Stromal cell of bone marrow (primary cell): ENCODE results near the gene FHAD1.

Experiments
- DNase-seq: peaks from one replicate; pipeline ENCODE4 v3.0.0-alpha.2; 2012; ENCODE audit warnings: low read depth

The FHAD1 gene

DNA sequence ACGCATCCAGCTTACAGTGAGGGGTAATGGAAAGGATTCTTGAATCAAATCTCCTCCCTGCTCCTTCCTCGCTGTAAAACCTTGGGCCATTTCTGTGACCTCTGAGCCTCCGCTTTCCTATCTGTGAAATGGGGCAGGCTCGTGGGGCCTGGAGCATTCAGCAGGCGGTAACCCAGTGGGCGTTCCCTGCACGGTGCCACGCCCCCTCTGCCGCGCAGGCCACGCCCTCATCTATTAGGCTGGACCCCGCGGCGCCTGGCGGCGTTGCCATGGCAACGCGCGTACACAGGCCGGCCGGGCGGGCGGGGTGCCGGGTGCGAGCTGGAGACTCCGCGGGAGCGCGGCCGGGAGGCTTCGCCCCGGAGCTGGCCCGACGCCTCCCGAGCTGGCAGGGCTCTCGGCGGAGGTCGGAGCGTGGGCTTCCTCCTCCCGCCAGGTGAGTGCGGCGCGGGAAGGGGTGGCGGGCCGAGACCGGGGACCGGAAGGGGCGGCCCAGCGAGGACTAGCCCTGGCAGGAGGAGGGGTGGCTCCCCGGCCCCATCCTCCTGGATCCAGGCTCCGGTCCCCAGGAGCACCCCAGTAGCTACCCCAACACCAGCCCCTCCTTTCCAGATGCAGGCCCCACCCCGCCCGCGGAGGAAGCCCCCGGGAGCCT is at the start of gene FHAD1:
Gene FHAD1, plus strand, starts transcription at position 264 of the 655 bp plus-strand sequence. CDS start 4,562 bp downstream, outside the sequence.
- no peak for DNase-seq

GRCh38 chr1:15197591-15198447 is 49.2 kb upstream of the FHAD1 start:
- no peak for DNase-seq

- no peak for DNase-seq
Observed at GRCh38 chr1:15198684-15199083, 48.3 kb upstream of the FHAD1 start.

DNA sequence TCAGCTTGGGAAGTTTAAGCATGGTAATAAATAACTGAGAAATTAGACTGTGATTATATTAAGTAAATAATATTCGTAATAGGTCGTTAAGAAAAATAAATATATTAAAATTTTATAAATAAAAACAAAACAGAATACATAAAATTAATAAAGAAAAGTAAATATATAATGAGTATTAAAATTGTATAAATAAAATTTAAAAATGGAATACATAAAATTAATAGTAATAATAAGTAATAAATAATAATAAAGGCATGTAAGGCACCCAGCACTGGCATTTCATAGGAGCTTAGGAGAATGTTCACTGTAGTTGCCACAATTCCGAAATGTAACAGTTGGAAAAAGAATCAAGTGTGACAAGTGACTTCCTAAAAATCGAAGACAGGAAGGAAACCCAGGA is 45.8 kb upstream of the FHAD1 start:
- no peak for DNase-seq

DNA sequence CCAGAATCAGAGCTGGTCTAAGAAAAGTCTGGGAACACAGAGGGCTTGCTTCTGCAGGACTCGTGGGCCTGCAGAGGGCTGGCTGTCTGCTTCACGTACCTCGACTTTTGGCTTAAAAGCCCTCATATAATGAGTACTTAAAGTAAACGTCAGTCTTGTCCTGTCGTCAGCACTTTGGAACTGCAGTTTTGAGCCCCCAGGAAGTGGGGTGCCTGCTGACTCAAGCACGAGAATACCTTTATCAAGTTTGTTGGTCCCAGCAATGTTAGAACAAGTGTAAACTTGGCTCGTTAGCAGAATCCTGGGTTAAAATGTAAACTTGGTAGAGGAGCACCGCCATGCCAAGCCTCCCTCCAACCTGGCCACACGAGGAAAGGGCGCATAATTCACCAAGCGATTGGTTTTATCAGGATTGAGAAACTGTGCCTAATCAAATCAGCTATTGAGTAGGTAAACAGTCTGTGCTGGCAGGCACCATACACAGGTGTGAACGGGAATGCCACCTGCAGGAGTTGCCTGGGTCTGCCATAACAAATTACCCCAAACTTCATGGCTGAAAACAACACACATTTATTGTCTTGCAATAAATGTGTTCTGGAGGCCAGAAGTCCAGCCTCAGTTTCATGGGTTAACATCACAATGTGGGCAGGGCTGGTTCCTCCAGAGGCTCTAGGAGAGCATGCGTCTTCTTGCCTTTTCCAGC is 45.0 kb upstream of the FHAD1 start:
- no peak for DNase-seq

DNA sequence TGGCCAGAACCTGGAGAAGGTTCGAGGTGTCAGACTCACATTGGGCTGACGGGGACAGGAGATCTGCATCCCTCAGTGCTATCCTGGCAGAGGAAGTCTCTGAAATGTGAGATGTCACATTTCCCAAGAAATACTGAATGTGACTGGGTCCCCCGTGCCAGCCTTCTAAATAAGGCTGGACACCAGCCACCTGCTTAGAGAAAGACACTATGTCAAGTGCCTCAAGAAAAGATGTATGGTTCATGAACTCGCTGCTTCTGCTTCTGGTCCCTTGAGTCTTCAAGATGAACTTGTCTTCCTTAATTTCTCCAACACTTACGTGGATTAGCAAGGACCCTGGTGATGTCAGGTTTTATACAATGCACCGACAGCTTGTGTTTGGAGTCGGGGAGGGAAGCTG is 42.1 kb upstream of the FHAD1 start:
- DNase-seq = no peak

DNA sequence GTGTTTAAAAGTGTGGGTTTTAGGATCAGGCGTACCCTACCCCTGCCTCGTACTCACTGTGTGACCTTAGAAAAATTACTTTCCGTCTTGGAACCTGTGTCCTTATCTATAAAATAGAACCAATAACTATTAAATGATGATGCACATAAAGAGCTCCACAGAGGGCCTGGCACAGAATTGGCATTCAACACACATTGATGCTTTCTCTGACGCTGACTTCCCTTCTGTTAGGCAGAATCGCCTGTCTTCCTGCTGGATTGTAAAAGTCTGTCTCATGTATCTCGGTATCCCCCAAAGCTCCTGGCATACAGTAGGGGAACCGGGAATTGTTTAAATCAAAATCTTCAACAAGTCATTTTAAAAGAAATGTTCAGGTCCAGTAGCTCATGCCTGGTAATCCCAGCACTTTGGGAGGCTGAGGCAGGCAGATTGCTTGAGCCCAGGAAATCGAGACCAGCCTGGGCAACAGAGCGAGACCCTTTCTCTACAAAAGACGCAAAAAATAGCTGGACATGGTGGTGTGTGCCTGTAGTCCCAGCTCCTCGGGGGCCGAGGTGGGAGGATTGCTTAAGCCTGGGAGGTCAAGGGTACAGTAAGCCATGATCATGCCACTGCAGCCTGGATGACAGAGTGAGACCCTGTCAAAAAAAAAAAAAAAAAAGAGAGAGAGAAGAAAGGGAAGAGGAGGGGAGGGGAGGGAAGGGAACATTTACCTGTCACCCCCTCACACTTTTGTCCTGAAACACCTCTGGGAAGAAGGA is 41.3 kb upstream of the FHAD1 start:
- no peak for DNase-seq

GRCh38 chr1:15206418-15207030 is 40.5 kb upstream of the FHAD1 start:
- no peak for DNase-seq

DNA sequence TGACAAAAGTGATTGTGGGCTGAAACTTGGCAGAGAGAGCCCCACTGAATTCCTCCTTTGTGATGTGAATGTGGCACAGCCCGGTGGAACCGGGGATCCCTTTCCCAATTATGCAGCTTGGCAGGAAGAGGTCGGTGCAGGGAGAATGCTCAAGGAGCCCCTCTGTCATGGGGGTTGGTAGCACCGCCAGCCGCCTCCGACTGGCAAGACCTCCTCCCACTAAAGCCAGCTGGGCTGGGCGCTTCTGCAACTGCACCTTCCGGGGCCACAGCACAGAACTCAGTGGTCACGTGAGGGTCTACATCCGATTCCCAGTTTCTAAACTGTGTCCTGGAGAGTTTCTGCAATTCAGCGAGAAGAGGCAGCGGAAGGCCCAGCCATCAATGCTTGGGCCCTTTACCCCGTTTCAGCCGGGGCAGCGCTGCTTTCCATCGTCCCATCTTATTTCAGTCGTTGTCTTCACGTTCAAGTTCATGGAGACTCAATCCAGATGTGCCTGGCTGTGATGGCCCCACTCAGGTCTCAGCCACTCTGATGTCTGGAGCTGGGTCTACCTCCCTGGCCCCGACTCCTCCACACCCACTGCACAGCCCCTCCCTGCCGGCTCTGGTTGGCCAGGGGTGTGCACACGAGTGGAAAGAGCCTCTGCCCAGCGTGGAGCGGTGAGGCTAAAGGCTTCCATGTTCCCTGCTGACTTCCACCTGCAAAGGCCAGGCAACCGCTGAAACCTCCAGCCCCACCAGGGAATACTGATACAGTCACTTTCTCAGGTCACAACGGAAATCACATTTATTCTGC is 39.8 kb upstream of the FHAD1 start:
- DNase-seq = no peak

DNA sequence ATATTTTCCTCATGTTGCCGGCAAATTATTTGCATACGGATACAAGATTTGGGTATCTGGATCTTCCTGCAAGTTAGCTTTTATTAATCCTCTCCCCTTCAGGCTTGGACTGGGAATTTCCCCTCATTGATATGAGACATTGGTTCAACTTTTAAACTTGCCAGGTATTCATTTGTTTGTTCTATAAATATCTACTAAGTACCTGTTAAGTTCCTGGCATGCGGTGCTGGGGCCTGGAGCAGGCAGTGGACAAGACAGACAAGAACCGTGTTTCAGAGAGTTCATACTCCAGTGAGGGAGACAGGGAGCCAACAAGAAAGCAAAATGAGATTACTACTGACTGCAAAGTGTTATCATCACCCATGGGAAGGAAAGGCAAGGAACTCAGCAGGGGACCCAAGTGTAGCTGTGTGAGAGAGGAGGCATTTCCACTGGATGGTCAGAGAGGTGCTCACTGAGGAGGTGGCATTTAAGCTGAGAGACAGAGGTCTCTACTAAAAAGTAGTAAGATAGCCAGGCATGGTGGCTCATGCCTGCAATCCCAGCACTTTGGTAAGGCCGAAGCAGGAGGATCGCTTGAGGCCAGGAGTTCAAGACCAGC is 39.1 kb upstream of the FHAD1 start:
- no peak for DNase-seq

GRCh38 chr1:15210651-15211375 is 36.2 kb upstream of the FHAD1 start:
- no peak for DNase-seq

DNA sequence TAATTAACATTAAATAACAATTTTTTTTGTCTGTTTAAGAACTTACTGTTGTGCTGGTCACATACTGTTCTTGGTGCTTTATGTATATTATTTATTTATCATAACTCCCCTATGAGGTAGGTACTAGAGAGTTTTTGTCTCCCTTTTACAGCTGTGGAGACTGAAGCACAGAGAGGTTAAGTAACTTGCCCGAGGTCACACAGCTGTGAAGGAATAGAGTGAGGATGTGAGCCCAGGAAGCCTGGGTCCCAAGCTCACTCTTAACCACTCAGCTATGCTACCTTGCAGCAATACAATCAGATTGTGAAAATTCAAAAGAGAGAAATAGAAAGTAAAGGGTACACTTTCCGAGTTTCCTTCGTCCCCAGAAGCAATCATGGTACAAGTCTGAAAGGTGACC is 35.6 kb upstream of the FHAD1 start:
- DNase-seq = no peak

DNA sequence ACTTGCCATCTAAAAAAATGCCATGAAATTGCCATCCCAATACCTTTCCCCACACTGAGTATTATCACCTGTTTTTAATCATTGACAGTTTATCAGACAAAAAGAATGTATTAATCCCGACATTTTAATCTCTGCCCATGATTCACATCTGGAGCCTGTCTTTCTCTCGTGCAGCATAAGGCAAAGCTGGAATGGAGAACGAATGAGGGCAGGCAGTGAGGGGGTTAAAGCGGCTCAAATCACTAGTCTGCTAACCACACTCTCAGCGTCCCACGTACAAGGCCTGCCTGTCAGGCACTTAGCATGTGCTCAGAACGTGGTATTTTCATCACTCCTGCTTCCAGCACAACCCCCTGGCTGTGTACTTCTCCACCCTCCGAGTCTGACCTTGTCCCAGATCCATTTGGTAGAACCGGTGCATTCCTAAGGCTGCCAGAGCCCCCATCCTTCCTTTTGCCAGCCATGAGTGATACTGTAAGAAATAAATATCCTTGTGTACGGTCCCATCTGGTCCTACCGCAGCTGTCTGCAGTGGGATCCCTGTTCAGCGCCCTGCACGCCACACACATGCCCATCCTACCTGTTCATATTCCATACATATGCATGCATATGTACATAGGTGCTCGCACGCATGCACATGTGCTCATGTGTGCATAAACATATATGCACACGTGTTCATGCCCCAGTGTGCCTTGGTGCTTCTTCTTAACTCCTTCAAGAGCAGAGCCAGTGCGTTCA is 34.6 kb upstream of the FHAD1 start:
- no peak for DNase-seq

GRCh38 chr1:15212954-15213291 is 34.1 kb upstream of the FHAD1 start:
- no peak for DNase-seq

DNA sequence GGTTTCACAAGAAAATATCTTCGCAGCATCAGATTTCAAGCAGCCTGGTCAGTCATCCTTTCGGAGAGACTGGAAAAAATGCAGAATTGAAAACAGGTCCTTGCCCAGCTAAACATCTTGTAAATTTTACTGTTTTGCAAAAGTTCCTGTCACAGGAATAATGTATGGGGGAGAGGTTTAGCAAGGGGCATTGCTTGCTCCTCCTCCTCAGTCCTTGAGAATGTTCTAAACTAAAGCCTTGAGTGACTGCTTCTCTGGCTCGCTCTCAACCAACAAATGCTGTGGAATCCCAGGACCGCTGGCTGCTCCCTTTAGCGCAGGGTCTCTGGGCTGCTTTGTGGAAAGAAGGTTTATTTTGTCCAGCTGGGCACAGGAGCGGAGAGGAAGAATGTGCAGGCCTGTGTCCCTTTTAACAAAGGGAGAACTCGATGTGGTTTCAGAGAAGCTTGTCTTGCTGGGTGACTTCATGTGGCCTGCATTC is 33.6 kb upstream of the FHAD1 start:
- no peak for DNase-seq

DNA sequence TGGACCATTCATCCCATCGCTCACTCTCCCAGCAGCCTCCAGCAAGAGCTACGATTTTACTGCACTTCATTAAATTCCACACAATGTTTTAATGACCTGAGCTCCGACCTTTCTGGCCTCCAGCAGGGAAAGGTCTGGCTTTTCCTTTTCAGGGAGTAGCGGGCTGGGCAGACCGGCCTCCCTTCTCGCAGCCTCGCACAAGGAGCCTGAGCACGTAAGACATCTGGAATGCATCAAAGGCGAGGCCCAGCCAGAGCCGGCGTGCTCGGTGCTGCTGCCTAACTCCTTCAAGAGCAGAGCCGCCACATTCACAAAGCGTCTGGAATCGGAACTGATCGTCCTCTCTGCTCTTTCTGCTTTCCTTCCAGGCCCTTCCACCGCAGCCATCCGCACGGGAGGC is 32.5 kb upstream of the FHAD1 start:
- no peak for DNase-seq

DNA sequence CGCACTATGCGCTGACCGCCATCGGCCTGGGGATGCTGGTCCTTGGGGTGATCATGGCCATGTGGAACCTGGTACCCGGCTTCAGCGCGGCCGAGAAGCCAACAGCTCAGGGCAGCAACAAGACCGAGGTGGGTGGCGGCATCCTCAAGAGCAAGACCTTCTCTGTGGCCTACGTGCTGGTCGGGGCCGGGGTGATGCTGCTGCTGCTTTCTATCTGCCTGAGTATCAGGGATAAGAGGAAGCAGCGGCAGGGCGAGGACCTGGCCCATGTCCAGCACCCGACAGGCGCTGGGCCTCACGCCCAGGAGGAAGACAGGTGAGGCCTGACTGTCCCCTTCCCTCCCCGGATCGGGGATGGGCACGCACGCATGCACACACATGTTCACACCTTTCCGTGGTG is 31.9 kb upstream of the FHAD1 start:
- DNase-seq = no peak

- DNase-seq = no peak
Observed at GRCh38 chr1:15217654-15218053, 29.4 kb upstream of the FHAD1 start.
